Measurements from ENCODE around the gene C3orf85. TPM values are rescaled to one million over a fixed set of nuclear protein-coding genes. Genes with fewer than 3 reads are reported as not detected.

C3orf85 gene
- total RNA-seq, 1 donor from 2014 or later: not detected

Other genes with a start within 250 kb of the C3orf85 start
- gene GUCA1C, start 182.8 kb upstream of the C3orf85 start, total RNA-seq: not detected
- not detected for gene MORC1, start 18.6 kb upstream of the C3orf85 start, total RNA-seq
- not detected for gene DPPA2, start 179.8 kb downstream of the C3orf85 start, total RNA-seq
- not detected for gene DPPA4, start 200.8 kb downstream of the C3orf85 start, total RNA-seq